Fibroblast of lung (primary cell): ENCODE data around the gene MORN1. TPM values are rescaled to one million over a fixed set of nuclear protein-coding genes. Genes with fewer than 3 reads are reported as not detected.

Experiments
- DNase-seq, 2 donors: peaks; one replicate each; pipeline versions ENCODE4 v3.0.0 to v3.0.0-alpha.2; 2010; ENCODE audit warnings: low read depth in 2 of 2
- H2AFZ ChIP-seq: 2 replicates; pipeline ENCODE4 v1.5.1; 2012; ENCODE audit warnings: low read length, control low read depth, inconsistent platforms
- H3K27ac ChIP-seq: 2 replicates; pipeline ENCODE4 v1.5.1; 2011; ENCODE audit warnings: low read length, control low read depth; ENCODE audit not compliant: insufficient read depth
- H3K27me3 ChIP-seq: 2 replicates; pipeline ENCODE4 v1.5.1; 2011; ENCODE audit warnings: mild to moderate bottlenecking, low read length; ENCODE audit not compliant: control insufficient read depth, insufficient read depth
- H3K36me3 ChIP-seq: 2 replicates; pipeline ENCODE4 v1.5.1; 2011; ENCODE audit warnings: low read length; ENCODE audit not compliant: control insufficient read depth, insufficient read depth
- H3K4me1 ChIP-seq: 2 replicates; pipeline ENCODE4 v1.5.1; 2011; ENCODE audit warnings: low read length; ENCODE audit not compliant: control insufficient read depth, insufficient read depth; ENCODE audit errors: extremely low read depth
- H3K4me2 ChIP-seq: 2 replicates; pipeline ENCODE4 v1.5.1; 2011; ENCODE audit warnings: low read length, control low read depth; ENCODE audit not compliant: insufficient read depth; ENCODE audit errors: extremely low read depth
- H3K4me3 ChIP-seq, 4 experiments: fragments of 200-600 bp in 1 of 4; sonication (generic) in 1 of 4; replicated peaks in 1 of 4; 2 replicates each; pipeline ENCODE4 v1.5.1; 2011 to 2016; ENCODE audit warnings: low read length in 4 of 4, low read depth in 3 of 4, mild to moderate bottlenecking in 3 of 4, control low read depth in 2 of 4, inconsistent platforms in 1 of 4, mixed read lengths in 1 of 4; ENCODE audit not compliant: insufficient read depth in 1 of 4; ENCODE audit errors: control extremely low read depth in 1 of 4
- H3K79me2 ChIP-seq: 2 replicates; pipeline ENCODE4 v1.5.1; 2012; ENCODE audit warnings: mild to moderate bottlenecking, low read length, inconsistent platforms; ENCODE audit not compliant: control insufficient read depth, insufficient read depth
- H3K9ac ChIP-seq: 2 replicates; pipeline ENCODE4 v1.5.1; 2011; ENCODE audit warnings: mild to moderate bottlenecking, low read length, control low read depth; ENCODE audit not compliant: insufficient read depth
- H3K9me3 ChIP-seq: 2 replicates; pipeline ENCODE4 v1.5.1; 2012; ENCODE audit warnings: low read depth, low read length; ENCODE audit not compliant: control insufficient read depth, insufficient read depth
- H4K20me1 ChIP-seq: 2 replicates; pipeline ENCODE4 v1.5.1; 2011; ENCODE audit warnings: low read length; ENCODE audit not compliant: control insufficient read depth, insufficient read depth; ENCODE audit errors: extremely low read depth
- EZH2 ChIP-seq: IDR thresholded peaks from 2 replicates; pipeline ENCODE4 v1.5.1; 2012; ENCODE audit warnings: low read length, control low read depth, mild to moderate bottlenecking; ENCODE audit errors: missing control alignments
- polyA plus RNA-seq, 2 donors: library from polyadenylated mRNA; depleted of rRNA in 1 of 2; stranded (reverse) in 1 of 2; unstranded in 1 of 2; fragments of >200 nt; gene quantifications; 2 replicates each; pipeline ENCODE4 v1.2.1, GENCODE V29; 2011 to 2012; ENCODE audit warnings: missing spikeins in 1 of 2
- total RNA-seq: library from RNA; depleted of rRNA; stranded (reverse); fragments of >200 nt; gene quantifications from 2 replicates; pipeline ENCODE4 v1.2.1, GENCODE V29; 2014
- TF ChIP-seq, protein P1 (sequence below), 2 donors: IDR thresholded peaks in 1 of 2; conservative IDR thresholded peaks in 1 of 2; 1 replicate in 1 of 2; 2 replicates in 1 of 2; pipeline ENCODE4 v1.5.1; 2011 to 2012; ENCODE audit warnings: low read length in 2 of 2, control low read depth in 1 of 2, inconsistent platforms in 1 of 2, low read depth in 1 of 2, mild to moderate bottlenecking in 1 of 2

MORN1 gene
- total and polyA plus RNA-seq, 2 donors (not counting 1 experiment from before 2014, with no cell fraction given) = 3.5 to 10.6 TPM

DNA sequence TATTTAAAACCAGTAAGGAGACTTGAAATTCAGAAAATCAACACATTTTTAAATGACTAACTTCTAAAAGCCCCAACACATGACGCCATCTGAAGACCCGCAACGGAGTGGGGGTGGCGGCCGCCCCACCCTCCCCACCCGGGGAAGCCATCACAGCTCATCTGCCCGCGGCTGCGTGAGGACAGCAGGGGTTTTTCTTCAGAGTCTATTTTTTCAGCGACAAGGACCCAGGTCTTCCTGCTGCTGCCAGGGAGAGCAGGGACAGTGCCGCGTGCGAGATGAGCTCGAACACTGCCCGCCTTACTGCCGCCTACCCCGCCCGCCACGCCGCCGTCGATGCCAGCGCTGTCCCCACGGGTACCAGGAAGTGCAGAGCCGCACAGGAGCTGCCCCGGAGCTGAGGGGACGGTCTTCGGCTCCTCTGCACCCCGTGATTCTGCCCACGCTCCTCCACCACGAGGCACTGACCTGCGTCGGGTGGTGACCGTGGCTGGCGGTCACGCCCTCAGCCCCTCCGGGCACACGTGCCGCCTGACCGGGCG lies 84.2 kb downstream of the MORN1 start:
- no peak overlapping the region for H3K4me3 ChIP-seq
- no peak for DNase-seq
- peaks cover 5% of the 10 kb centered on the region for H3K4me1 ChIP-seq
- peaks cover 15% of the 10 kb centered on the region for H3K79me2 ChIP-seq
- no peaks in the 10 kb centered on the region for H4K20me1 ChIP-seq
- no peaks in the 10 kb centered on the region for H3K9me3 ChIP-seq
- no peak for TF ChIP-seq EZH2
- TF ChIP-seq, protein P1, sequence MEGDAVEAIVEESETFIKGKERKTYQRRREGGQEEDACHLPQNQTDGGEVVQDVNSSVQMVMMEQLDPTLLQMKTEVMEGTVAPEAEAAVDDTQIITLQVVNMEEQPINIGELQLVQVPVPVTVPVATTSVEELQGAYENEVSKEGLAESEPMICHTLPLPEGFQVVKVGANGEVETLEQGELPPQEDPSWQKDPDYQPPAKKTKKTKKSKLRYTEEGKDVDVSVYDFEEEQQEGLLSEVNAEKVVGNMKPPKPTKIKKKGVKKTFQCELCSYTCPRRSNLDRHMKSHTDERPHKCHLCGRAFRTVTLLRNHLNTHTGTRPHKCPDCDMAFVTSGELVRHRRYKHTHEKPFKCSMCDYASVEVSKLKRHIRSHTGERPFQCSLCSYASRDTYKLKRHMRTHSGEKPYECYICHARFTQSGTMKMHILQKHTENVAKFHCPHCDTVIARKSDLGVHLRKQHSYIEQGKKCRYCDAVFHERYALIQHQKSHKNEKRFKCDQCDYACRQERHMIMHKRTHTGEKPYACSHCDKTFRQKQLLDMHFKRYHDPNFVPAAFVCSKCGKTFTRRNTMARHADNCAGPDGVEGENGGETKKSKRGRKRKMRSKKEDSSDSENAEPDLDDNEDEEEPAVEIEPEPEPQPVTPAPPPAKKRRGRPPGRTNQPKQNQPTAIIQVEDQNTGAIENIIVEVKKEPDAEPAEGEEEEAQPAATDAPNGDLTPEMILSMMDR (conservative IDR thresholded peaks at IDR 0.05 in 1 of 2, IDR thresholded peaks at IDR 0.05 in 1 of 2; ENCODE audit: low read depth in 1 of 2, low read length in 2 of 2) = no peak
- H3K9ac ChIP-seq = no peak overlapping the region
- no peak overlapping the region for H3K27ac ChIP-seq
- no peak overlapping the region for H2AFZ ChIP-seq
- peaks cover 33% of the 10 kb centered on the region for H3K36me3 ChIP-seq
- H3K4me2 ChIP-seq = no peak overlapping the region
- H3K27me3 ChIP-seq = no peaks in the 10 kb centered on the region

DNA sequence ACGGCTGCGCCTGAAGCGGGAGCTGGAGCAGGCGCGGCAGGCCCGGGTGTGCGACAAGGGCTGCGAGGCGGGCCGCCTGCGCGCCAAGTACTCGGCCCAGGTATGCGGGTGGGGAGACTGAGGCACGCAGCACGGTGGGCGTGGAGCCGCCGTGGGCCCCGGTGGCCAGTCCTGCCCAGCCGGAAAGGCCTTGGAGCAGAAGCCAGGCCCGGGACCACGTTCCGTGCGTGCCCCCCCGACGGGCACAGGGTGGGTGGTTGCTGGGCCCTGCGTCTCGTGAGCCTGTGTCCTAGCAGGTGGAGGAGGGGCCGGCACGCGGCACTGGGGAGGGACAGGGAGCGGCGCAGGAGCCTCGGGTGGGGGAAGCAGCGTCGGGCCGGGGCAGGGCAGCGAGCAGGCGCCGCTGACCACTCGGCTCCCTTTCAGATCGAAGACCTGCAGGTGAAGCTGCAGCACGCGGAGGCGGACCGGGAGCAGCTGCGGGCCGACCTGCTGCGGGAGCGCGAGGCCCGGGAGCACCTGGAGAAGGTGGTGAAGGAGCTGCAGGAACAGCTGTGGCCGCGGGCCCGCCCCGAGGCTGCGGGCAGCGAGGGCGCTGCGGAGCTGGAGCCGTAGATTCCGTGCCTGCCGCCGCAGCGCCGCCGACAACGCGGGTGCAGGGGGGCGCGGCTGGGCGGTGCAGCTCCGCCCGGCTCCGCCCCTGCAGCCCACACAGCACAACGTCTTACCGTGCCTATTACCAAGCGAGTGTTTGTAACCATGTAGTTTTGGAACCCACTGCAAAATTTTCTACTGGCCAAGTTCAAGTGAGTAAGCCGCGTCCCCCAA lies 85.0 kb downstream of the MORN1 start:
- no peaks in the 10 kb centered on the region for H3K27me3 ChIP-seq
- DNase-seq = no peak
- no peak overlapping the region for H3K4me3 ChIP-seq
- H4K20me1 ChIP-seq = no peaks in the 10 kb centered on the region
- H3K36me3 ChIP-seq = peaks cover 33% of the 10 kb centered on the region
- H2AFZ ChIP-seq = no peak overlapping the region
- H3K4me2 ChIP-seq = no peak overlapping the region
- H3K27ac ChIP-seq = no peak overlapping the region
- H3K9ac ChIP-seq = no peak overlapping the region
- TF ChIP-seq EZH2 = no peak
- TF ChIP-seq, protein P1 (conservative IDR thresholded peaks at IDR 0.05 in 1 of 2, IDR thresholded peaks at IDR 0.05 in 1 of 2; ENCODE audit: low read depth in 1 of 2, low read length in 2 of 2) = no peak
- H3K9me3 ChIP-seq = no peaks in the 10 kb centered on the region
- H3K4me1 ChIP-seq = no peaks in the 10 kb centered on the region
- H3K79me2 ChIP-seq = peaks cover 23% of the 10 kb centered on the region

DNA sequence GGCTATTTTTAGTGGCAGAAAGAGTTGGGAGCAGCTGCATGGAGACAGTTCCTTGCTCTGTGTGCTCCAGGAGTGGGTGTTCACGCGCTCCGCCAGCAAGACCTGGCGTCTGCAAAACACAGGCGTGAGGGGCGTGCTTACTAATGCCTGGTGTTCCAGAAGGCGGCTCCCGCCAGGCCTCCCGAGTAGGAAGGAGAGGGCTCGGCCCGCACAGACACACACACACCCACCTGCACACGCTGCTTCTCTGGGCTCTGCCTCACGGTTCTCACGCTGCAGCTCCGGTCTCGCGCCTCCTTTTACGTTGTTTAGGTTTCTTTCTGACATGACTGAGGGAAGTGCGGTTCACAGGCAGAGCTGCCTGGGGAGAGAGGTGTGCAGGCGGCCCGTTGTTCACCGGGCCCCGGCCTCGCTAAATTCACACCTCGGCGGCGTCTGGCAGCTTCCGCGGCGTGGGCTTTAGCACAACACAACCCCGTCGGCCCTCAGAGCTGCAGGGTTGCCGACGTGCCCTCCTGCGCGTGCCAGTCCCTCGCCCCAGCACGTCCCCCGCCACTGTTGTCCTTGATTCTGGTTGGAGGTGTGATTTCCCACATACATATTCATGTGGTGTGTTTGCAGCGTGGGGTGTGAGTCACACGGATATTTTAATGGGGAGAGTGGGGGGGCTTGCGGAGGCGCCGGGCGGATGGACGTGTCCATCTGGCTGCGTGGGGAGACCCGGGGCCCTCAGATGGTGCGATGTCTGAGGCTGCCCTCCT lies 86.3 kb downstream of the MORN1 start:
- Histone ChIP-seq H3K4me1 (peaks cover 7% of the 10 kb centered on the region), H3K9ac (no peak overlapping the region), H3K27me3 (no peaks in the 10 kb centered on the region), H3K4me2 (no peak overlapping the region), H3K36me3 (peaks cover 33% of the 10 kb centered on the region), H3K79me2 (peaks cover 35% of the 10 kb centered on the region), H4K20me1 (no peaks in the 10 kb centered on the region), H3K27ac (no peak overlapping the region), H3K9me3 (no peaks in the 10 kb centered on the region), H2AFZ (no peak overlapping the region), H3K4me3 (no peak overlapping the region)
- TF ChIP-seq EZH2 = no peak
- TF ChIP-seq, protein P1 (conservative IDR thresholded peaks at IDR 0.05 in 1 of 2, IDR thresholded peaks at IDR 0.05 in 1 of 2; ENCODE audit: low read depth in 1 of 2, low read length in 2 of 2) = no peak
- DNase-seq = peak in 1 of 2 donors; percentile 46
